Measurements from ENCODE around the gene MED13L.

The MED13L gene

GRCh38 chr12:116276652-116277466 lies 634 bp downstream of the MED13L start:
- DNase-seq, result peak; percentile 38 to 53

GRCh38 chr12:116274551-116275375 lies 2.7 kb downstream of the MED13L start:
- no peak for DNase-seq

GRCh38 chr12:116273813-116274550 lies 3.5 kb downstream of the MED13L start:
- no peak for DNase-seq

- DNase-seq, result no peak
Observed at GRCh38 chr12:116267948-116268347, 9.5 kb downstream of the MED13L start.

- peak; percentile 24 to 34 for DNase-seq
Observed at GRCh38 chr12:116266631-116267349, 10.7 kb downstream of the MED13L start.

GRCh38 chr12:116266168-116266601 lies 11.3 kb downstream of the MED13L start:
- no peak for DNase-seq

- peak in 1 of 2 donors; percentile 39 for DNase-seq
Observed at GRCh38 chr12:116265351-116266147, 11.9 kb downstream of the MED13L start.

GRCh38 chr12:116264525-116265070 lies 12.9 kb downstream of the MED13L start:
- DNase-seq, result no peak

- peak in 1 of 2 donors; percentile 12 for DNase-seq
Observed at GRCh38 chr12:116263844-116264243, 13.6 kb downstream of the MED13L start.

- no peak for DNase-seq
Observed at GRCh38 chr12:116263431-116263830, 14.1 kb downstream of the MED13L start.

GRCh38 chr12:116262741-116263140 lies 14.8 kb downstream of the MED13L start:
- no peak for DNase-seq

GRCh38 chr12:116261525-116262100 lies 15.9 kb downstream of the MED13L start:
- DNase-seq, result no peak

- DNase-seq, result no peak
Observed at GRCh38 chr12:116259800-116260577, 17.5 kb downstream of the MED13L start.

- no peak for DNase-seq
Observed at GRCh38 chr12:116257826-116258225, 19.7 kb downstream of the MED13L start.

GRCh38 chr12:116257215-116257614 lies 20.3 kb downstream of the MED13L start:
- DNase-seq, result no peak

- DNase-seq, result no peak
Observed at GRCh38 chr12:116249938-116250337, 27.6 kb downstream of the MED13L start.

- DNase-seq, result no peak
Observed at GRCh38 chr12:116248930-116249329, 28.6 kb downstream of the MED13L start.

GRCh38 chr12:116248433-116248832 lies 29.1 kb downstream of the MED13L start:
- DNase-seq, result no peak

- no peak for DNase-seq
Observed at GRCh38 chr12:116247377-116247776, 30.1 kb downstream of the MED13L start.
